ENCODE results near the gene SLC6A1.
"Not testable (repeated sequence)": the region's sequence is repeated elsewhere in the genome, so short reads cannot be mapped to it uniquely, and the experiment has no call there.

Gene SLC6A1

DNA sequence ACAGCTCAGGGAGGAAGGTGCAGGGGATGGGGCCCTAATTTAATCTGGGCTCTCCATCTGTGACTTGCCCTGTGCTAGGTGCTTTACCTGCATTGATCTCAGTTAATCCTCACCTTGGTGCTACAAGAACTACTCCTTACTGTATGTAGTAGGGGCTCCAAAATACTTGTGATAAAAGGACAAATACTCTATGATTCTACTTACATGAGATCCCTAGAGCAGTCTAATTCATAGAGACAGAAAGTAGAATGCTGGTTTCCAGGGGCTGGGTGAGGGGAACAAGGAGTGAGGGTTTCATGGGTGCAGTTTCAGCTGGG is 67.2 kb downstream of the SLC6A1 start:
- no peak for DNase-seq (ENCODE audit: low read depth in 2 of 2)

DNA sequence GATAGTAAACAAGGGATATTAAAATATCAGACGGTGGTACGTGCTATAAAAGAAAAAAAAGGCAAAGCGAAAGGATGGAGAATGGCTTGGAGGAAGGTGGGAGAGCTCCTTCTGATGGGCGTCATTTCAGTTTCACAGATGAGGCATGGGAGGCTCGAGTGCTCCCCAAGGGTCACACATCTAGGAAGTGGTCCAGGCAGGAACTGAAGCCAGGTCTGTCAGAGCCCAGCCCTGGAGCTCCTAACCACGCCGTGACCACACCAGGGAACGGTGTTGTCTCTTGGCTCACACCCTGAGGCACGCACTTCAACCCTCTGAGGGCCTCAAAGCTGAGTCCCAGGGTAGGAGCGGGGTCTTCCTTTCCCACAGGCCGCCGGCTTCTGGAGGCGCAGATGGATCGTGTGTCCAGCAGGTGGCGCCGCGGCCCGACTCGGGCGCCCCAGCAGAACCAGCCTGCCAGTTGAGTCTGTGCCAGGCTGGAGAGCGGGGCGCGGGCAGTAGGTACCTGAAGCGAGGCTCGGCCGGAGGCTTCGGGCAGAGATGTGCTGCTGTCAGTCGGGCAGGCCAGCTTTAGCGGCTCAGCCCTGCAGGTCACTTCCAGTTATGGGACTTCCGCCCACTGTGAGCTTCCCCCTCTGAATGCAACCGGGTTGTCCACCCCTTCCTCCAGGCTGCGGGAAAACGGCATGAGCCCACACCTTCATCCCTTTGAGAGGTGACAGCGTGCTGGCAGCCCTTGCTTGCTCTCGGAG is 68.1 kb downstream of the SLC6A1 start:
- peak; percentile 12 to 23 for DNase-seq (ENCODE audit: low read depth in 2 of 2)

DNA sequence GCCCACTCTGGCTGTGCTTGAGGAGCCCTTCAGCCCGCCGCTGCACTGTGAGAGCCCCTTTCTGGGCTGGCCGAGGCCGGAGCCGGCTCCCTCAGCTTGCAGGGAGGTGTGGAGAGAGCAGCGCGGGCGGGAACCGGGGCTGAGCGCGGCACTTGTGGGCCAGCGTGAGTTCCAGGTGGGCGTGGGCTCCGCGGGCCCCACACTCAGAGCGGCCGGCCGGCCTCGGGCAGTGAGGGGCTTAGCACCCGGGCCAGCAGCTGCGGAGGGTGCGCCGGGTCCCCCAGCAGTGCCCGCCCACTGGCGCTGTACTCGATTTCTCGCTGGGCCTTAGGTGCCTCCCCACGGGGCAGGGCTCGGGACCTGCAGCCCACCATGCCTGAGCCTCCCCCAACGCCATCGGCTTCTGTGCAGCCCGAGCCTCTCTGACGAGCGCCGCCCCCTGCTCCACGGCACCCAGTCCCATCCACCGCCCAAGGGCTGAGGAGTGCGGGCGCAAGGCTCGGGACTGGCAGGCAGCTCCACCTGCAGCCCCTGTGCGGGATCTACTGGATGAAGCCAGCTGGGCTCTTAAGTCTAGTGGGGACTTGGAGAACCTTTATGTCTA is 68.8 kb downstream of the SLC6A1 start:
- DNase-seq (ENCODE audit: low read depth in 2 of 2): not testable (repeated sequence)

DNA sequence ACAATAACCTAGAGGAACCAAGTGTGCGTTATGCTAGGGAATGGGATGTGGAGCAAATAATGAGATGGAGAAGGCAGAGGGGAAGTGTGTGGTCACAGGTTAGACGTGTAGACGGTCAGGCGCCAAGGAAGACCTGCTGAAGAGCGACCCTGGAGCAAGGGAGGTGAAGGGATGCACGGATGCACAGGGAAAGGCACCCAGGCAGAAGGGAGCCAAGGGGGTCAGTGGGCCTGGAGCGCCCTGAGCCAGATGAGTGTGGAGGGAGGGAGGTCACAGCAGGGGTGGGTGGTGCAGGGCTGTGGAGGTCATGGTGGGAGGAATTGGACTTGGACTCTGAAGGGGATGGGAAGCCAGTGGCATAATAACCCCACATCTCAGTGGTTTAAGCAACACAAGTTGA is 70.2 kb downstream of the SLC6A1 start:
- no peak for DNase-seq (ENCODE audit: low read depth in 2 of 2)

DNA sequence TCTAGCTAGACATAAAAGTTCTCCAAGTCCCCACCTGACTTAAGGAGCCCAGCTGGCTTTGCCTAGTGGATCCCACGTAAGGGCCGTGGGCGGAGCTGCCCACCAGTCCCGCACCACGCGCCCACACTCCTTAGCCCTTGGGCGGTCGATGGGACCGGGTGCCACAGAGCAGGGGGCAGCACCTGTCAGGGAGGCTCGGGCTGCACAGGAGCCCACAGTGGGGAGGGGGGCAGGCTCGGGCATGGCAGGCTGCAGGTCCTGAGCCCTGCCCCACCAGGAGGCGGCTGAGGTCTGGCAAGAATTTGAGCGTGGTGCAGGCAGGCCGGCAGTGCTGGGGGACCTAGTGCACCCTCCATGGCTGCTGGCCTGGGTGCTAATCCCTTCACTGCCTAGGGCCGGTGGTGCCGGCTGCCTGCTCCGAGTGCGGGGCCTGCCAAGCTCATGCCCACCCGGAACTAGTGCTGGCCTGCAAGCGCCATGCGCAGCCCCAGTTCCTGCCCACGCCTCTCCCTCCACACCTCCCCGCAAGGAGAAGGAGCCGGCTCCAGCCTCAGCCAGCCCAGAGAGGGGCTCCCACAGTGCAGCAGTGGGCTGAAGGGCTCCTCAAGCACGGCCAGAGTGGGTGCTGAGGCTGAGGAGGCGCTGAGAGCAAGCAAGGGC is 78.7 kb downstream of the SLC6A1 start:
- no peak for DNase-seq (ENCODE audit: low read depth in 2 of 2)

DNA sequence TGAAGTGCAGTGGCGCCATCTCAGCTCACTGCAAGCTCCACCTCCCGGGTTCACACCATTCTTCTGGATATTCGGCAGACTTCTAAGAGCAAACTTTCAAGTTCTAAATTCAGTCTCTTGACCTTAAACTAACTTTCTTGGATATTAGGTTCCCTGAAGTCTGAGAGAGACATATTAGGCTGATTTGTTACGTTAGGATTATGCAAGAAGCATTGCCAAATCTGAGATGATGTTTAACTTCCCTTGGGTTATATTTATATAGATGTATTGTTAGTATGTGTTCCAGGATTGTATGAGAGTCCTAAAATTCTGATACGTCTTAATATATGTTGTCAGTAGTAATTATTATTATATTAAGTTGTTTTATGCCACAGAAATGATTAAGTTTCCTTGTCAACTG is 80.1 kb downstream of the SLC6A1 start:
- DNase-seq (ENCODE audit: low read depth in 2 of 2): no peak

DNA sequence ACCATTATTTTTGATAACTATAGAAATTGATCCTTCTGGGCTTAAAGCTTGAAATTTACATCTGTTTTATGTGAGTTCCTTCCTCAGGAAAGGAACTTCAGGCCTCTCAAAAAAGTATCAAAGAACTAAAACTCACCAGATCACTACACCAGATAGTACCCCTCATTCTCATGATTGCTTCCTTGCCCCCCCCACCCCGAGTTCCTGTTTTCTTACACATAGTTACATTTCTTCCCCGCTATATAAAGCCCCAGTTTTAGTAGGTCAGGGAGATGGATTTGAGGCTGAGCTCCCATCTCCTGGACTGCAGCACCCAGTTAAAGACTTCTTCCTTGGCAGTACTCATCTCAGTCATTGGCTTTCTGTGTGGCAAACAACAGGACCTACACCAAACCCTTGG is 81.5 kb downstream of the SLC6A1 start:
- no peak for DNase-seq (ENCODE audit: low read depth in 2 of 2)

DNA sequence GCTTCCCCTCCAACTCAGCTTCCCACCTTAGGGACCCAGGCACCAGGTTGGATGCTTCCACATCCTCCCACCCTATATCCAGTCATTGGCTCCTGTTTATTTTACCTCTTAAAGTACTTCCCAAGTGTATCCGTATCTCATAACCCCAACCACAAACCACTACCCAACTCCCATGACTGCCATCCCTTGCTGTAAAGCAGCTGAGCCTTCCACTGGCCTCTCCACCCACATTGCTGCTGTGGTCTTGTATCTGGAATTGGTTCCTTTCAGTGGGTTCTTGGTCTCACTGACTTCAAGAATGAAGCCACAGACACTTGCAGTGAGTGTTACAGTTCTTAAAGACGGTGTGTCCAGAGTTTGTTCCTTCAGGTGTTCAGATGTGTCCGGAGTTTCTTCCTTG is 81.9 kb downstream of the SLC6A1 start:
- DNase-seq (ENCODE audit: low read depth in 2 of 2): no peak

DNA sequence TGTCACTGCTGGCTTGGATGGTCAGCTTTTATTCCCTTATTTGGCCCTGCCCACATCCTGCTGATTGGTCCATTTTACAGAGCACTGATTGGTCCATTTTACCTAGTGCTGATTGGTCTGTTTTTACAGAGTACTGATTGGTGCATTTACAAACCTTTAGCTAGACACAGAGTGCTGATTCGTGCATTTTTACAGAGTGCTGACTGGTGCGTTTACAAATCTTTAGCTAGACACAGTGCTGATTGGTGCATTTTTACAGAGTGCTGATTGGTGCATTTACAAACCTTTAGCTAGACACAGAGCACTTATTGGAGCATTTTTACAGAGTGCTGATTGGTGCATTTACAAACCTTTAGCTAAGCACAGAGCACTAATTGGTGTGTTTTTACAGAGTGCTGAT is 82.6 kb downstream of the SLC6A1 start:
- DNase-seq (ENCODE audit: low read depth in 2 of 2): not testable (repeated sequence)

DNA sequence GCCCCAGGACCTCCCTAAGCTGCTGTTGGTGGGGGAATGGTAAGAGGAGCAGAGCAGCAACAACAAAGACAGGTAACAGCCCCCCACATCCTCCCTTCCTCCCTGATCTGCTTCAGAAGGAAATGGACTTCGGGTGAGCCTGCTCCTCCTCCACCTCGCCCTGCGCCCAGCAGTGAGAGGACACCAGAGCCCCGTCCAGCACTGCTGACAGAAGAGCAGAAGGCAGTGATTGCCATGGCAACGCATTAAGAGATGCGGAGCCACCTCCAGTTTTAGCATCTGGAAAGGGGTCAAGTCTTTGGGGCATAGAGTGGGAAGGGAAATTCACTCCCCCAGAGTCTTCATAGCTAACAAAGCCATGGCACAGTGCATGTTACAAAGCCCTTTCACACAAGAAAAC is 84.2 kb downstream of the SLC6A1 start:
- no peak for DNase-seq (ENCODE audit: low read depth in 2 of 2)

DNA sequence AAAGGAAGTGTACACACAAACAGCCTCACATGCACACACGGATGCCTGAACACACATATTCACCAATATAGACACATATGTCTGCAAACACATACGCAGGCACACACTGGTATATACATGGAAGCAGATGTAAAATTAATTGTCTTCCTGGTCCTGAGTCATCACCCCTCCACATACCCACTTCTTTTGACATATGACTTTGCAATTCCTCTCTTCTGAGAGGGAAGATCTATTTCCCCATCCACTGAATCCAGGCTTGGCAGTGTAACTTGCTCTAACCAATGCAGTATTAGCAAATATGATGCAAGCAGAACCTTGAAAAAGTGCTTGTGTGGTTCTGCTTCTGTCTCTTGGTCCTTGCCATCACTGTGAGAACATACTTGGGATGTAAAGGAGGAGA is 84.9 kb downstream of the SLC6A1 start:
- peak; percentile 57 to 66 for DNase-seq (ENCODE audit: low read depth in 2 of 2)

DNA sequence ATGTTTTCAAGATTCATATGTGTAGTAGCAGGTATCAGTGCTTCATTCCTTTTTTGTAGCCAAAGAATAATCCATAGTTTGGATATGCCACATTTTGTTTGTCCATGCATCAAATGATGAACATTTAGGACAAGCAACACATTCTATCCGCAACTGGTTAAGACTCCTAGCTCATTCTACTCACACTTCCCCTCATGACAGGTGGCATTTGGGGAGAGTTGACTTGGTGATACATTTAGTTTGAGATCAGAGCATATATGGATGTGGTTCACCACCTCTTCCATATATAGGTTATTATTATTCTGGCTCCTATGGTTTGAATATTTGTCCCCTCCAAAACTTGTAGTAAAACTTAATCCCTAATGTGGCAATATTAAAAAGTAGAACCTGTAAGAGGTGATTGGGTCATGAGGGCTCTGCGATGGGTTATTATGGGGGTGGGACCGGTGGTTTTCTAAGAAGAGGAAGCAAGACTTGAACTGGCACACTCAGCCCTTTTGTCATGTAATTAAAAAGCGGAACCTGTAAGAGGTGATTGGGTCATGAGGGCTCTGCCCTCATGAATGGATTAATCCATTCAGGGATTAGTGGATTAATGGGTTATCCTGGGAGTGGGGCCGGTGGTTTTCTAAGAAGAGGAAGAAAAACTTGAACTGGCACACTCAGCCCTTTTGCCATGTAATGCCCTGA is 86.4 kb downstream of the SLC6A1 start:
- DNase-seq (ENCODE audit: low read depth in 2 of 2): no peak

DNA sequence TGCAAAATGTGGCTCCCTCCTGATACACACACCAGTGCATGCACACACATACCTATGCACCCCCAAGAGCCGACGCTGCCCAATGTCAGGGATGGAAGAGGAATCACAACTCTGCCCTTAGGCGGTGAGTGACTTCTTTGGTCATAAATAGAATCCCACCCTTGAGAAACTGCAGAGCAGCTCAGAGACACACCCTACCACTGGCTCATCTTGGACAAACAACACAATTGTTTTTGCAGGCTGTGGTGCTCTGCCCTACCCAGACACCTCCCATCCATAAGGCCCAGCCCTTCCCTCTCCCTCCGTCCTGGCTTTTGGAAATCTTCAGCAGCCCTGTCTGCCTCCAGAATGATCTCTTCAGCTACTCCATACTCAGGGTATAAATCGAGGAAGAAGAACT is 87.9 kb downstream of the SLC6A1 start:
- DNase-seq (ENCODE audit: low read depth in 2 of 2): no peak

DNA sequence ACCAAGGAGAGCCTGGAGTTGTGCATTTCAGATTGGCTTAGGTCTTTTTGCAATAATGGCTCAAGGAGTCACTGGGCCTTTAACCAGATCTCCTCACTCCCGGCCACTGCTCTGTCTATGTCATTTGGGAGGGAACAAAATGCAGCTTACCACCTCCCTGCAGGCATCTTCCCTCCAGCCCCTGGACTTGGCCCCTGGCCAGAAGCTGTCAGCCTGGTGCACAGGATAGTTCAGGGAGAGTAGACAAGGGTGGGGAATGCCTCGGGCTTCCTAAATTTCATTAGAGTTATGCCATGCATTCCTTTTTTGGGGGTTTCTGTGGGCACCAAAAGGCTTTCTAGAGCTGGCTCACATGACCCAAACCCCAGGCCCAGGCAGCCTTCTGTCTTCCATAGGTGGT is 91.5 kb downstream of the SLC6A1 start:
- no peak for DNase-seq (ENCODE audit: low read depth in 2 of 2)

DNA sequence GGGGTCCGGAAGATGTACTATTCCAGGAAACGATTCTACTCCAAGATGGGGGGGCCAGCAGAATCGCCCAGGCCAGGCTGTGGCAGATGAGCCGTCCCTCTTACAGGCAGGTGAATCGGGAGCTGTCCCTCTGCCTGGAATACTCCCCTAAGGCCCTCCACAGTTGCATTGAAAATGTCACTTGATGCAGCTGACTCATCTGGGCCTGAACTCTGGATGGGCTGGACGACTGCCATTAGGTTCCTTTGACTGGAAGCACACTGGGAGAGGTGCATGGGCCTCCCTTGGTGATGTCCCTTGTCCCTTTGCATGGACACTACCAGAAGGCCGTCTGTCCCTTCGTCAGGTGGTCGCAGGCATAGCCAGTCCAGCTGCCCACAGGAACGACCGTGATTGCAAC is 92.1 kb downstream of the SLC6A1 start:
- no peak for DNase-seq (ENCODE audit: low read depth in 2 of 2)

DNA sequence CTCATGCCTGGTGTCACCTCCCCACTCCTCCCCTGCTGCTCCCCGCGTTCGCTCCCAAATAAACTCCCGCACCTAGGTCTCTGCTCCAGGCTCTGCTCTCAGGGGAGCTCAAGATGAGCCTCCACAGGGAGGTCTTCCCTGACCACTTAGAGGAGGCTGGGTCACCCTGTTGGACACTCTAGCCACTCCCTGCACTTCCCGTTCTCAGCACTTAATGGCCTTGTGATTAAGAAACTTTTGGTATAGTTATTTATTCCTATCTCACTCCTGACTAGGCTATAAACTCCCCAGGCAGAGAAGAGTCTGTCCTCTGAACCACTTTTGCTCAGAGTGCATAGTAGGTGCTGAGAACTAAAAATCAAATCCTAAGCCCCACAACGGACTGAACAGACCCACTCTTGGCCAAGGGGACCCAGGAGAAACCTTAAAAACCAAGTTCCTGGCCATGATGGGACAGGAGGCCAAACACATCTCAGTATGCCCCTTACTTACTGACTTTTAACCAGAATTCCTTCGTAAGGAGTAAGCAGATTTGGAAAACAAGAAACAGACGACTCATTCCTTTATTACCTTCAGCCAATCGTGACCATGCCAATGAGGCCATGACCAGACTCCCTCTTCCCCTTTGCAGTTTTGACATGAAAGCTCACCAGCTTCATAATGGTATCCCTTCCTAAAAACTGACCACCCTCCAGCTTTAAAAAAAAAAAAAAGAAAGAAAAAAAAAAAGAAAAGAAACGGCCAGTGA is 92.7 kb downstream of the SLC6A1 start:
- DNase-seq (ENCODE audit: low read depth in 2 of 2): no peak

DNA sequence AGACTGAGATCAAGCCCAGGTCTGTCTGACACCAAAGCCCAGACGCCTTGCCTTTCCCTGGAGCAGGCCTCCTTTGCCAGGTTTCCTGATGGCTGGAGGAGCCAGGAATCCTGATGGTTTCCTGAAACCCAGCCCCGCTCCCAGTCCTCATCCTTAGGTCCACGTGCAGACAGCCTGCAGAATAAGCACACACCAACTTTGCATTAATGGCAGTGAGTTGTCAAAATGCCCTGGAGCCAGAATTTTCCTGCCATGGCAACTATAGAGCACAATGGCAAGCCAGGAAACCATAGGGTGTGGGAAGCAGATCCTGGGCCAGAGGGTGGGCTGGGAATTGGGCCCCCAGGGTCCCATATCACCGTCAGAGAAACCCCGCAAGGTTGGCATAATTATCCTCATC is 94.3 kb downstream of the SLC6A1 start:
- no peak for DNase-seq (ENCODE audit: low read depth in 2 of 2)

DNA sequence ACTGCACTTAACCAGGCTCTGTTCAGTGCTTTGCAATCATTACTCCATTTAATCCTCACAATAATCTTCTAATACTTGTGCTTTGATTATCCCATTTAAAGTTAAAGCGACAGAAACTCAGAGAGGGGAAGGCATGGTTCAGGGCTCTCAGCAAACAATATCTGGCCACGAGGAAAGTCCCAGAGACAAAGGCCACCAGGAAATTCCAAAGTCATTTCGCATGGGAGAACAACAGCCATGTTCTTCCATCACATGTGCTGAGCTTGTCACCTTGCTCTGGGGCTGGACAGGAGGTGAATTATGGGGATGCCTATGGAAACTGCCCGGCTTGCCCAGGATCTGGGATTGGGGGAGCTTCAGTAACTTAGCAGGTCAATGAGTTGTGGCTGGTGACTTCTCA is 95.5 kb downstream of the SLC6A1 start:
- no peak for DNase-seq (ENCODE audit: low read depth in 2 of 2)

DNA sequence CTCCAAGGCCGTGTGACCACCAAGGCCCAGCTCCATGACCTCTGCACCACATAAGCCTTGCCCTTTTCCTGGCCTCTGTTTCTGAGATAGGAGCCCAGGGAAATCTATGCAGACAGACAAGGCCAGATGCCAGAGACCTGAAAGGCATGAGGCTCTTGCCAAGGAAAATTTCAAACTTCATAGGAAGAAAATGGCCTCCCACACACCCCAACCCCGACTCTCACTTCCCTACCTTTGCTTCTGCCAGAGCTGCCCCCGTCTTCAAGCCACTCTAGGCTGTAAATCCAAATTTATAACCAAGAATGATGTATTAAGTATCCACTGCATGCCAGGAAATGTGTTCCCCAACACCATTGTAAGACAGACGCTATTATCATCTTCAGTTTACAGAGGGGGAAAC is 96.3 kb downstream of the SLC6A1 start:
- DNase-seq (ENCODE audit: low read depth in 2 of 2): no peak
